DND-41 (cell line): ENCODE results near the gene EPB41L5.

Experiments
- EZH2 ChIP-seq: IDR thresholded peaks from 3 replicates; pipeline ENCODE4 v1.6.1; 2012; ENCODE audit warnings: borderline replicate concordance, low read depth, mild to moderate bottlenecking, moderate library complexity, low read length, inconsistent platforms; ENCODE audit not compliant: severe bottlenecking
- TF ChIP-seq, protein P1 (sequence below): IDR thresholded peaks from 2 replicates; pipeline ENCODE4 v1.5.1; 2012; ENCODE audit warnings: borderline replicate concordance, low read length, moderate library complexity, mild to moderate bottlenecking; ENCODE audit not compliant: poor library complexity, severe bottlenecking; ENCODE audit errors: extremely low read depth

DNA sequence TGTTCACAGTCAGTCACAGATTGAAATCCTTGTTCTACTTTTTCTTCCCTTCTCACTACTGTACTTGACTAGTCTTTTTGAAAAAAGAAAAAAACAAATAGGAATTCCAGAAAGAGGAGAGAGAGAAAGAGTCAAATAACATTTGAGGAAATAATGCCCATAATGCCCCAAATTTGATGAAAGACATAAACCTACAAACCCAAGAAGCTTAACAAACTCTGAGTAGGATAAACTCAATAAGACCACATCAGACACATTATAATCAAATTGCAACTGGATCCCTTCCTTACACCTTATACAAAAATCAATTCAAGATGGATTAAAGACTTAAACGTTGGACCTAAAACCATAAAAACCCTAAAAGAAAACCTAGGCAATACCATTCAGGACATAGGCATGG lies 179.4 kb downstream of the EPB41L5 start:
- TF ChIP-seq, protein P1, sequence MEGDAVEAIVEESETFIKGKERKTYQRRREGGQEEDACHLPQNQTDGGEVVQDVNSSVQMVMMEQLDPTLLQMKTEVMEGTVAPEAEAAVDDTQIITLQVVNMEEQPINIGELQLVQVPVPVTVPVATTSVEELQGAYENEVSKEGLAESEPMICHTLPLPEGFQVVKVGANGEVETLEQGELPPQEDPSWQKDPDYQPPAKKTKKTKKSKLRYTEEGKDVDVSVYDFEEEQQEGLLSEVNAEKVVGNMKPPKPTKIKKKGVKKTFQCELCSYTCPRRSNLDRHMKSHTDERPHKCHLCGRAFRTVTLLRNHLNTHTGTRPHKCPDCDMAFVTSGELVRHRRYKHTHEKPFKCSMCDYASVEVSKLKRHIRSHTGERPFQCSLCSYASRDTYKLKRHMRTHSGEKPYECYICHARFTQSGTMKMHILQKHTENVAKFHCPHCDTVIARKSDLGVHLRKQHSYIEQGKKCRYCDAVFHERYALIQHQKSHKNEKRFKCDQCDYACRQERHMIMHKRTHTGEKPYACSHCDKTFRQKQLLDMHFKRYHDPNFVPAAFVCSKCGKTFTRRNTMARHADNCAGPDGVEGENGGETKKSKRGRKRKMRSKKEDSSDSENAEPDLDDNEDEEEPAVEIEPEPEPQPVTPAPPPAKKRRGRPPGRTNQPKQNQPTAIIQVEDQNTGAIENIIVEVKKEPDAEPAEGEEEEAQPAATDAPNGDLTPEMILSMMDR, result no peak
- TF ChIP-seq EZH2, result no peak
